Amniotic stem cell (primary cell): Measurements from ENCODE around the gene SLC20A1.
"Not testable (repeated sequence)": the region's sequence is repeated elsewhere in the genome, so short reads cannot be mapped to it uniquely, and the experiment has no call there.

Experiments
- DNase-seq: peaks from one replicate; lab custom pipeline; 2025; lab: John Stamatoyannopoulos, UW

Gene SLC20A1

DNA sequence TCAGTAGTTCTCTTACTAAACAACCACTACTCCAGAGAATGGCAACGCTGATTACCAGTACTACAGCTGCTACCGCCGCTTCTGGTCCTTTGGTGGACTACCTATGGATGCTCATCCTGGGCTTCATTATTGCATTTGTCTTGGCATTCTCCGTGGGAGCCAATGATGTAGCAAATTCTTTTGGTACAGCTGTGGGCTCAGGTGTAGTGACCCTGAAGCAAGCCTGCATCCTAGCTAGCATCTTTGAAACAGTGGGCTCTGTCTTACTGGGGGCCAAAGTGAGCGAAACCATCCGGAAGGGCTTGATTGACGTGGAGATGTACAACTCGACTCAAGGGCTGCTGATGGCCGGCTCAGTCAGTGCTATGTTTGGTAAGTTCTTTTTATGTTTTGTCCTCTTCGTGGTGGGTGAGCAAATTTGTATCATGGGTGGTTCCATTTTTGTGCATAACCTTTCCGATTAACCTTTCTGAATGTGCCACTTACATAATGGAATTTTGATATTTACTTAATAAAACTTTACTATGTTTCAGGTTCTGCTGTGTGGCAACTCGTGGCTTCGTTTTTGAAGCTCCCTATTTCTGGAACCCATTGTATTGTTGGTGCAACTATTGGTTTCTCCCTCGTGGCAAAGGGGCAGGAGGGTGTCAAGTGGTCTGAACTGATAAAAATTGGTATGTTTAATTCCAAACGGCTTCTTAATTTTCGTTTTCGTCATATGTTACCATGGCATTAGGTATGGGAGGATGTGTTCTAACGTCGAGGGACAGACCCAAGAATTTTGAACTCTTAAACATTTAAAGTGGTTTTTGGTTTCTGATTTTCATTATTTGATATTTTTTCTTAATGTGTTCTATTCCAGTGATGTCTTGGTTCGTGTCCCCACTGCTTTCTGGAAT lies 1.3 kb downstream of the SLC20A1 start:
- no peak for DNase-seq

DNA sequence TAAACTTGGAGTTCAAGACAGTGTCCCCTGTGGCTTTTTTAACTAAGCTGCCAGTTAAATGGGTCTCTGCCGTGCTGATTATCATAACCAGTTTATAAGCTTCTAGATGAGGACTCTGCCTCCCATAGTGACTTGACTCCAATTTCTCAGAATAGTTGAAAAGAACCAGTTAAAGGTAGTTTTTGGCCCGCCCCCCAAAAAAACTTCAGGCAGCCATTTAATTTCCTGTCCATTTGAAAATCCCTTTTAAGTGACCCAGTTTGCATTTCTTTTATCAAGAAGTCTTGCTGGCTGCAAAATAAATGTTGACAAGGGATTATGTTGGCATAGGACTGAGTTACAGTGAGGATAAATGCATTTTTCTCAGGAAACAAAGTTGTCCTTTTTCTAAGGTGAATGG lies 2.3 kb downstream of the SLC20A1 start:
- no peak for DNase-seq

DNA sequence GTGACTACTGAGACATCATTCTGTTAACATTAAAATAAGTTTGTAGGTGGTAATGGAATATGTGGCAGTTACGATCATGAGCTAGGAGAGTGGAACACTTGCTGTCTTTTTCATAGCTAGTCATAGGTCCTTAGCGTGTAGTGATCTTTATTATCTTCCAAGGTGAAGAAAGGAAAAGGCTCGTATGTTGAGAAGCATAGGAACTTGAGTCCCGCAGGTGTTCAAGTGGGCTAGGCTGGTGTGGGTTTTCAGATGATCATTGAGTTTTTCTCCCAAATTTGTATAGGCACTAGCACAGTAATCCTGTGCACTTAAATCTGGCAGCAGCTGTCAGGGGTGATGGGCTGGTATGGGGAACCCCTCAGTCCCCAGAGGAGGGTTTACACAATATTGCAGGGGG lies 10.9 kb downstream of the SLC20A1 start:
- DNase-seq: no peak

DNA sequence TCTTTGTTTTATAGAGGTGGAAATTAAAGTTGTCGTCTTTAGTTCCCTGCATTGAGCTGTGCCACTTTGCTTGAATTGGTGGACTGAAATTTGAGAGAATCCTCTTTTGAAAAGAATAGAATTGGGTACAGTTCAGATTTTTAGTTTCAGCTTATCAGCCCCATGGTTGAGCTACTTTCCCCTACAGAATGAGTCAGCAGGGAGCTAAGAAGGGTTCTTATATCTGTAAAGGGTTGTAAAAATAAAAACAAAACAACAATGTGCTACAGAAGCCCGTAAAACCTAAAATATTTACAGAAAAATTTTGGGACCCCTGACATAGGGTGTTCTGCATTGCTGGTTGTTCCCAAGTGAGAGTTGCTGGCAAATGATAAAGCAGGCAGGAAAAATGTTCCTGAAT lies 12.6 kb downstream of the SLC20A1 start:
- no peak for DNase-seq

DNA sequence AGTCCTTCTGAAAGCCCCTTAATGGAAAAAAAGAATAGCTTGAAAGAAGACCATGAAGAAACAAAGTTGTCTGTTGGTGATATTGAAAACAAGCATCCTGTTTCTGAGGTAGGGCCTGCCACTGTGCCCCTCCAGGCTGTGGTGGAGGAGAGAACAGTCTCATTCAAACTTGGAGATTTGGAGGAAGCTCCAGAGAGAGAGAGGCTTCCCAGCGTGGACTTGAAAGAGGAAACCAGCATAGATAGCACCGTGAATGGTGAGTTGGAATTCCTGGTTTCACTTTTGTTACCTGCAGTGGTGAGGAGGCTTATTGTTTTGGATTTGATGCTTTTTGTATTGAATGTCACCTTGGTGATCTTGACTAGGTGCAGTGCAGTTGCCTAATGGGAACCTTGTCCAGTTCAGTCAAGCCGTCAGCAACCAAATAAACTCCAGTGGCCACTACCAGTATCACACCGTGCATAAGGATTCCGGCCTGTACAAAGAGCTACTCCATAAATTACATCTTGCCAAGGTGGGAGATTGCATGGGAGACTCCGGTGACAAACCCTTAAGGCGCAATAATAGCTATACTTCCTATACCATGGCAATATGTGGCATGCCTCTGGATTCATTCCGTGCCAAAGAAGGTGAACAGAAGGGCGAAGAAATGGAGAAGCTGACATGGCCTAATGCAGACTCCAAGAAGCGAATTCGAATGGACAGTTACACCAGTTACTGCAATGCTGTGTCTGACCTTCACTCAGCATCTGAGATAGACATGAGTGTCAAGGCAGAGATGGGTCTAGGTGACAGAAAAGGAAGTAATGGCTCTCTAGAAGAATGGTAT lies 13.3 kb downstream of the SLC20A1 start:
- DNase-seq: no peak

DNA sequence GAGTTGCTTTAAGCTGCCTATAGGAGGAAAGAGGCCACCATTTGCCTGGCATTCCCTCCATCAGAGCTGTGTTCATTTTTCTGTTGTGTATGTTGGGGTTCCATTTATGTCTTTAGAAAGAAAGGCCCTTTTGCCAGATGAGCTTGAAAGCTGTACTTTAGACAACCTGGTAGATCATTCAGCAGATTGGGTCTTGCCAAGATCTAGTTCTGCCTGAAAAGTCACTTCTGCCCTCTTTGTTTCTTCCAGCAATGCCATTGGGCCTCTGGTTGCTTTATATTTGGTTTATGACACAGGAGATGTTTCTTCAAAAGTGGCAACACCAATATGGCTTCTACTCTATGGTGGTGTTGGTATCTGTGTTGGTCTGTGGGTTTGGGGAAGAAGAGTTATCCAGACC lies 14.4 kb downstream of the SLC20A1 start:
- no peak for DNase-seq

DNA sequence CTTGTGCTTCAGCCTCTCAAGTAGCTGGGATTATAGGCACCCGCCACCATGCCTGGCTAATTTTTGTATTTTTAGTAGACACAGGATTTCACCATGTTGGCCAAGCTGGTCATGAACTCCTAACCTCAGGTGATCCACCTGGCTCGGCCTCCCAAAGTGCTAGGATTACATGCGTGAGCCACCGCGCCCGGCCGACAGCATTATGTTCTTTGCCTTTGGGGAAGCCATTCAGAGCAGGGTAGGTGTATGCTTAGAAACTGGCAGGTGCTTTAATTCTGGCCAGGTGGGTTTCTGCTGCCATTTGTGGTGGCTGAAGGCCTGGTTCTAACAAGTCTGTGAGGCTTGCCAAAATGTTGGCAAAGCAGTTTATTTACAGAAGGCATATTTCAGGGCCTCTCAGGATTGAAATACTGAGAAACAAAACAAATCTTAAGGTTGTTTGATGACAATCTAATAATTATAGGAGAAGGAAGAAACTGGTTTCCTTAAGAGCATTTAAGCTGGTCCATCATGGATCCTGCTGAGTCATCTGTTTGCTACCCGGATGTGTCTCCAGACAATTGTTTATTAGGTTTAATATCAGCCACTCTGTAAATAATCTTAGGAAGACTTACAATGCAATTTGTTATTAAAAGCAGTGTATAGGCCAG lies 16.0 kb downstream of the SLC20A1 start:
- no peak for DNase-seq

DNA sequence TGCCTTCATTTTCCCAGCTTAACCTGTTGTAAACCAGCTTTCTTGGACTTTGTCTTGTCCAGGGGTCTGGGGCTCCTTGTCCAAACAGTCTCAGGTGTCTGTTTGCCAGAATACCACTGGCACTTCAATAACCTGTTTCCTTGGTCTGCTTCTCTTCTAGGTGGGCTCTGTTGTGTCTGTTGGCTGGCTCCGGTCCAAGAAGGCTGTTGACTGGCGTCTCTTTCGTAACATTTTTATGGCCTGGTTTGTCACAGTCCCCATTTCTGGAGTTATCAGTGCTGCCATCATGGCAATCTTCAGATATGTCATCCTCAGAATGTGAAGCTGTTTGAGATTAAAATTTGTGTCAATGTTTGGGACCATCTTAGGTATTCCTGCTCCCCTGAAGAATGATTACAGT lies 17.0 kb downstream of the SLC20A1 start:
- DNase-seq: no peak

DNA sequence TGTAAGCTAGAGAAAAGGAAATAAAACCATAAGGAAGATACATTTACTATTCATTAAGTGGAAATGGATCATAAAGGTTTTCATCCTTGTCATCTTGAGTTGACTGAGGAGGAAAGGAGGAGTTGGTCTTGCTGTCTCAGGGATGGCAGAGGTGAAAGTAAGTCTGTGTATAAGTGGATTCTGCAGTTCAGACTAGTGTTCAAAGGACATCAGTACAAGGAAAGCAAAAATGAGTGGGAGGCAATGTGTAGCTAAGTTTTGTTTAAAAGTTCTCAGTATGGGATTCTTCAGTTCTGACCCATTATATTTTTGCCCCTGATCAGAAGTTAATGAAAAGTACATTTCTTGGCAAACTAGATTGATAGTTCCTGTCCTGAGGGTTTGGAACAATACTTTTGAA lies 18.9 kb downstream of the SLC20A1 start:
- DNase-seq: no peak

DNA sequence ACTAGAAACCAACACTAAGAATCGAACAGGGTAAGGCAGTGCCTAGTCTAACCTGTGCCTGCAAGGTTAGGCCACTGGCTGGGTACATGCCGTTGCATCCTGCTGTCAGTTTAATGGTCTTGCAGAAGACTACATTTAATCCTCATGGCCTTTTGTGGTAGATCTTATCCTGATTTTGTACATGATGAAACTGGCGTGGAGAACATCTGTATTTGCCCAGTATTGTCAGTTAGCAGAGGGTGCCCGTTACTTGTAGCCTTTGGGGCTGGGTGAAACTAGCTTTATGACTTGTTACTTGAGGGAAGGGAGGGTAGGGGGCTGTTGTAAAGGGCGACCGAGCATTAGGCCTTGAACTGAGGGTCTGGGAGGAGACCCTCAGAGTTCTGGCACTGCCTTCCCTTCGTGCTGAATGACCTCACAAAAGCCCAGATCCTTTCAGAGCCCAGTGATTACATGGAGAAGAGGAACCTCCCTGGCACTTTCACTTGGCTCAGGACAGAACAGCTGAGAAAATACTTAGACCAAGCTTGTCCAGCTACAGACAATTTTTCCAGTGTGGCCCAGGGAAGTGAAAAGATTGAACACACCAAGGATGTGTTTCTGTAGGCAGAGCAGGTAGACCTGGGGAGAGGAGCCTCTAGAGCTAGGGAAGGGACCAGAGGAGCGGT lies 19.5 kb downstream of the SLC20A1 start:
- DNase-seq: no peak

DNA sequence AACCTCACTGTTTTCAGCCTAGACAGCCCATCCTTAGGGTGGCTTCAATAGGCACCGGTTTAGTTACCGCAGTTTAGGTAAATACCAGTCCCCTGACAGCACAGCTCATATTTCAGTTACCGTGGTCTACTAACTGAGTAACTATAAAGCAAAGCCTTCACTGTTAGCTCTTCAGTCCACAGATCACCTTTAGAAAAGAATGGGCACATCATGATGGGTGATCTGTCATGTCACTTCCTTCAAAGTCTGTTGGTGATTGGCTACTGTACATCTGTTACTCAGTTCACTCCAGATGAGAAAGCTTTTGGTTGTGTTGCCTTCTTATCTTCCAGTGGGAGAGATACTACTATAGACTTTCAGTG lies 21.0 kb downstream of the SLC20A1 start:
- DNase-seq: no peak

DNA sequence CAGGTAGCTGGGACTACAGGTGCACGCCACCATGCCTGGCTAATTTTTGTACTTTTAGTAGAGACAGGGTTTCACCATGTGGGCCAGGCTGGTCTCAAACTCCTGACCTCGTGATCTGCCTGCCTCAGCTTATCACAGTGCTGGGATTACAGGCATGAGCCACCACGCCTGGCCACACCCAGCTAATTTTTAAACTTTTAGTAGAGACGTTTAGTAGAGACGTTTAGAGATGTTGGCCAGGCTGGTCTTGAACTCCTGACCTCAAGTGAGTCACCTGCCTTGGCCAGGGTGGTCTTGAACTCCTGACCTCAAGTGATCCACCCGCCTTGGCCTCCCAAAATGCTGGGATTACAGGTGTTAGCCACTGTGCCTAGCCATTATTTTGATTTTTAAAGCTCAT lies 21.8 kb downstream of the SLC20A1 start:
- DNase-seq: not testable (repeated sequence)

DNA sequence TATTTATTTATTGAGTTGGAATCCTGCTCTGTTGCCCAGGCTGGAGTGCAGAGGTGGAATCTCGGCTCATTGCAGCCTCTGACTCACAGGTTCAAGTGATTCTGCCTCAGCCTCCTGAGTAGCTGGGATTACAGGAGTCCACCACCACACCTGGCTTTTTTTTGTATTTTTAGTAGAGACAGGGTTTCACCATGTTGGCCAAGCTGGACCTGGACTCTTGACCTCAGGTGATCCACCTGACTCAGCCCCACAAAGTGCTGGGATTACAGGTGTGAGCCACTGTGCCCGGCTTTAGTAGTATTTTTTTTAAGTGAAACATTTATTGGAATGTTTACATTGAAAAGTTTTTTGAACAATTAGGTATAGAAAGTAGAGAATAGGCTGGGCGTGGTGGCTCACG lies 23.9 kb downstream of the SLC20A1 start:
- no peak for DNase-seq

DNA sequence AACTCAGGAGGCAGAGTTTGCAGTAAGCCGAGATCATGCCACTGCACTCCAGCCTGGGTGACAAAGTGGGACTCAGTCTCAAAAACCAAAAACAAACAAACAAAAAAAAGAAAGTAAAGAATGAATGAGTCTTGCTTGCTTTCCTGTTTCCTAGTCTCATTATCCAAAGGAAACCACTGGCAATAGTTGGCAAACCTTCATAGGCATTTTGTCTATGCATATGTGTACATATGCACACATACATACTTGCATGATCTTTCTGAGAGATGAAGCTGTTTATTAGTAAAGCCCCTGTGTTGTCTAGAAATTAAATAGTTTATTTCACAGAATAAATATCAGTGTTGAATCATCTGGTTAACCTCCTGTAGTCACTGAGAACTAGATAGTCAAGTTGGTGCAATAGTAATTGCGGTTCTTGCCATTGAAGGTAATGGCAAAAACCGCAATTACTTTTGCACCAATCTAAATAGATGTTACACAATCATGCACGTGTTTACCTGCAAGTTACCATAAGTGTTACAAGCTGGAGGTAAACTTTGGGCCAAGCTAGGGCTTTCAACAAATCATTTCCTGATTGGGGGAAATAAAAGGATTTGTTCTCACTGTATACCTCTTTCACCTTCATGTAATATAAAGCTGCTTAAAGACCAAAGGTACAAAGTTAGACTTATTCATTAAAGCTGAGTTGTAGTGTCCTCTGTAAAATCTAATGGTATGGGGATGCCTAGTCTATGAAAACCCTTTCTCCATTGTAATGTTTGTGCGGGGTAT lies 24.7 kb downstream of the SLC20A1 start:
- DNase-seq: no peak

DNA sequence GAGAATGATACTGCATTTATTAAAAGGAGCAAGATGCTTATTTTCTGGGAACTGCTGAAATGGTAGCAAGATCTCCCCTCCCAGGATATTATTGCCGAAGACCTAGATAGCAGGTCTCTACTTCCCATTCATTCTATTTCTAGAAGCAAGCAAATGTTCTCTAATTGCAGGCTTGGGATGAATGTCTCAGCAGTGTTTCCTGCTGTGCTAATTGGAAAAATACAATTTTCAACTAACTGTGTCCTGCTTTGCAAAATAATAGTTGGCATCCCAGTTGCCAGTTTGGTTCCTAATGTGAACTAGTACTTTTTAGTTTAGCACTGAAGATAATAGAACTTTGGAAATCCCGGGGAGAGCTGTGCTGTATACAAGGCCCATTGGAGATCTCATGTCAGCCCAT lies 26.1 kb downstream of the SLC20A1 start:
- no peak for DNase-seq

DNA sequence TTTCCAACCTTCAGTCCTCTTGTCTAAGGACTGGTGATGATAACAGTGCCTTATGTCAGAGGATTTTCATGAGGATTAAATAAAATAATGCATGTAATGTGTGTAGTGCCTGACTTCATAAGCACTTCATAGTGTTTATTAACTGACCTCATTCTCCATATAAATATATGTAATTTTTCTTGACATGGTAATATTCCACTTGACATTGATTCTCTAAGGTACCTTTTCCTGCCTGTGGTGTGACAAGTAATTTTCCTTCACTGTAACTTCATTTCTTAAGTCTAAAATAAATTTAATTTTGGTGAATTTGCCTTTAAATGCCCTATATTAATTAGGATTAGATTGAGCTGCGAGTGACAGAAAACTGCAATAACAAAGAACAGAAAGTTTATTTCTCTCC lies 27.3 kb downstream of the SLC20A1 start:
- no peak for DNase-seq

DNA sequence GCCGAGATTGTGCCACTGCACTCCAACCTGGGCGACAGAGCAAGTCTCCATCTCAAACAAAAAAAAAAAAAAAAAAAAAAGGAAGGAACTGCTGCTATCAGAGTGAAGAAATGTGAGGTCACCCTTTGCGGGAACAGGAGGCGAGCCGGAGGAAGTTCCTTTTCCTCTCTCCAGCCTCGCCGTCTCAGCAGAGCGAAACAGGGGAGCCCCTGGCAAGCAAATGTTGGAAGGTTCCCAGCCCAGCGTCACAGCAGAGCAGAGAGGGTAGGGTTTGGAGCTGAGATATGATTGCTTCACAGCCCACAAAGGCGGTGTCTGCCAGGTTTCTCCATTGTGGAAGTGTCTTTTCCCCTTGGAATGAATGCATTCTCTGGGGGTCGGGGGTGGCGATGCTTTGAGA lies 28.5 kb downstream of the SLC20A1 start:
- DNase-seq: no peak

DNA sequence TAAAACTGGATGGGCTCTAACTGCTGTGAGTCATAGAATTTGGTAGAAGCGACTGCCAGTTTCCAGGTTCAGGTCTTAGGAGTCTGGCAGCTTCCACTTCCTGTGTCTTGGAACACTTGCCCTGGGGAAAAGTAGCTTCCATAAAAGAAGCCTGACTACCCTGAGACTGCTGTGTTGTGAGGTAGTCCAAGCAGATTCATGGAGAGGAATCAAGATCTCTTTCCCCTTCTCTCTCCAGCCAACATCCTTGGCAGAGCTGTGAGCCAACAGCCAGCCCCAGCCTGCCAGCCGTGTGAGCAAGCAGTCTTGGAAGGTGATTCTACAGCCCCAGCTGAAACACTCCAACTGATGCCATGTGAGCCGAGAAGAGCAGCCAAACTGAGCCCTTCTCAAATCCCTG lies 33.7 kb downstream of the SLC20A1 start:
- no peak for DNase-seq

DNA sequence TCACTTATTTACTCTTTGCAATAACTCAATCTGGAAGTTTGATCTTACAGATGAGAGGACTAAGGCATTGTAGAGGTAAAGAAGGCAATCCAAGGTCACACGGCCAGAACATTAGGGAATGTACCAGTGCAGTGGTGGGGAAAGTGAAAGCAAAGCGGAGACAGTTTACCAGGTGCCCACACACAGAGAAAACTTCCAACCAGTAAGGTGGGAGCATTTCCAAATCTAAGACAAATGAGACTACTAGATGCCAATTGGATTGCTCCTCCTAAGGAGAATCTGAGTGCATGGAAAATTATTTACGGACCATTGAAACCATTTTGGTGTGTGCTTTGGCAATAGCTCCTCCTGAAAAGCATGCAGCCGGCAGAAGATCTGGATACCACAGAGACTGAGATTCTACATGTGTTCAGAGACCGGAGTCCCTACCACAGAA lies 34.9 kb downstream of the SLC20A1 start:
- no peak for DNase-seq

DNA sequence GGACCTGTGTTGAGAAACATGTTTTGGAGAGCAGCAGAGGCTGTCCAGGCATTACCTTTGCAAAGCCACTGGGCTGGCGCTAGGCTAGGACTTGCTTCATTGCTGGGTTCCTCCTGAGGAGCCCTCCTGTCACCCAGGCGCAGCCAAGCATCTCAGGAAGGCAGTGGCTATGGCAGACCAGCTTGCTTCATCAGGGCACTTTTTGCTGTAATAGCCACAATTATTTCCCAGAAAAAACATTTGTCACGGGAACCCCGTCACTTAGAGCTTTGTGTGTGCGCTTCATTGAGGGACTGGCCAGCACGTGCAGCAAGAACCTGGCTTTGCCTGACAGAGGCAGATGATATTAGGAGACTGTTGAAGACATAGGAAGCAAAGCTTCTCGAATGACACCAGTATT lies 36.4 kb downstream of the SLC20A1 start:
- DNase-seq: no peak
